Inferior parietal cortex (tissue), 1 donor: ENCODE measurements around the gene RGS3.
"Not testable (repeated sequence)": the region's sequence is repeated elsewhere in the genome, so short reads cannot be mapped to it uniquely, and the experiment has no call there.

Experiments used
- DNase-seq: peaks from one replicate; pipeline ENCODE4 v3.0.0-alpha.2; 2016; ENCODE audit errors: extremely low spot score

The RGS3 gene

GRCh38 chr9:113546566-113546965 is 83.0 kb downstream of the RGS3 start:
- DNase-seq: no peak

- no peak for DNase-seq
Measured at GRCh38 chr9:113547501-113547900, 84.0 kb downstream of the RGS3 start.

- DNase-seq: no peak
Measured at GRCh38 chr9:113548221-113549041, 84.9 kb downstream of the RGS3 start.

- DNase-seq: not testable (repeated sequence)
Measured at GRCh38 chr9:113549892-113550291, 86.4 kb downstream of the RGS3 start.

GRCh38 chr9:113556877-113557593 is 93.5 kb downstream of the RGS3 start:
- DNase-seq: no peak

GRCh38 chr9:113558632-113559502 is 95.3 kb downstream of the RGS3 start:
- DNase-seq: no peak

GRCh38 chr9:113559834-113560800 is 96.6 kb downstream of the RGS3 start:
- DNase-seq: no peak

GRCh38 chr9:113562653-113563381 is 99.3 kb downstream of the RGS3 start:
- DNase-seq: no peak

GRCh38 chr9:113563826-113564497 is 100.4 kb downstream of the RGS3 start:
- DNase-seq: no peak

- DNase-seq: no peak
Measured at GRCh38 chr9:113564498-113565237, 101.1 kb downstream of the RGS3 start.

- DNase-seq: no peak
Measured at GRCh38 chr9:113566016-113566711, 102.6 kb downstream of the RGS3 start.

GRCh38 chr9:113566712-113567071 is 103.2 kb downstream of the RGS3 start:
- no peak for DNase-seq

GRCh38 chr9:113567361-113568080 is 104.0 kb downstream of the RGS3 start:
- DNase-seq: no peak

GRCh38 chr9:113568081-113568435 is 104.5 kb downstream of the RGS3 start:
- no peak for DNase-seq

- DNase-seq: no peak
Measured at GRCh38 chr9:113568571-113569321, 105.2 kb downstream of the RGS3 start.

- no peak for DNase-seq
Measured at GRCh38 chr9:113569472-113570060, 106.0 kb downstream of the RGS3 start.

GRCh38 chr9:113570106-113570505 is 106.6 kb downstream of the RGS3 start:
- no peak for DNase-seq
